Keratinocyte (primary cell): ENCODE measurements around the gene STK4. TPM values are rescaled to one million over a fixed set of nuclear protein-coding genes. Genes with fewer than 3 reads are reported as not detected.

Experiments used
- DNase-seq: peaks from one replicate; pipeline ENCODE4 v3.0.0-alpha.2; 2011; ENCODE audit warnings: low read depth, missing footprints, low spot score
- FAIRE-seq: peaks from 2 replicates; lab custom pipeline; 2011; peaks lifted over from hg19 to GRCh38; lab: Jason Lieb, UNC
- H2AFZ ChIP-seq: 2 replicates; pipeline ENCODE4 v1.6.0; 2012; ENCODE audit warnings: low read length, control low read depth, inconsistent platforms; ENCODE audit not compliant: control insufficient read depth
- H3K27ac ChIP-seq: 2 replicates; pipeline ENCODE4 v1.5.1; 2011; ENCODE audit warnings: low read length; ENCODE audit not compliant: control insufficient read depth, insufficient read depth
- H3K27me3 ChIP-seq: 3 replicates; pipeline ENCODE4 v1.6.0; 2011; ENCODE audit warnings: low read length; ENCODE audit not compliant: control insufficient read depth, insufficient read depth; ENCODE audit errors: extremely low read depth
- H3K36me3 ChIP-seq, 2 experiments: 2 replicates in 1 of 2; 3 replicates in 1 of 2; pipeline ENCODE4 v1.5.1; 2011; ENCODE audit warnings: low read length in 2 of 2, mild to moderate bottlenecking in 1 of 2; ENCODE audit not compliant: control insufficient read depth in 2 of 2, insufficient read depth in 2 of 2; ENCODE audit errors: extremely low read depth in 1 of 2
- H3K4me1 ChIP-seq: 3 replicates; pipeline ENCODE4 v1.5.1; 2011; ENCODE audit warnings: low read length; ENCODE audit not compliant: control insufficient read depth, insufficient read depth; ENCODE audit errors: extremely low read depth
- H3K4me2 ChIP-seq: 3 replicates; pipeline ENCODE4 v1.6.0; 2011; ENCODE audit warnings: low read depth, low read length; ENCODE audit not compliant: control insufficient read depth, insufficient read depth; ENCODE audit errors: extremely low read depth
- H3K4me3 ChIP-seq, 3 experiments: fragments of 200-600 bp in 1 of 3; sonication (generic) in 1 of 3; 2 replicates in 2 of 3; 3 replicates in 1 of 3; pipeline ENCODE4 v1.5.1; 2011 to 2016; ENCODE audit warnings: low read length in 3 of 3, mild to moderate bottlenecking in 3 of 3, control low read depth in 2 of 3, inconsistent platforms in 1 of 3, low read depth in 1 of 3, mixed read lengths in 1 of 3, mixed run types in 1 of 3, moderate library complexity in 1 of 3; ENCODE audit not compliant: control insufficient read depth in 2 of 3, insufficient read depth in 2 of 3; ENCODE audit errors: extremely low read depth in 1 of 3
- H3K79me2 ChIP-seq: 2 replicates; pipeline ENCODE4 v1.6.0; 2012; ENCODE audit warnings: low read length; ENCODE audit not compliant: control insufficient read depth, insufficient read depth
- H3K9ac ChIP-seq: 3 replicates; pipeline ENCODE4 v1.6.0; 2011; ENCODE audit warnings: low read length; ENCODE audit not compliant: control insufficient read depth, insufficient read depth; ENCODE audit errors: extremely low read depth
- H3K9me1 ChIP-seq: 3 replicates; pipeline ENCODE4 v1.6.0; 2011; ENCODE audit warnings: low read length; ENCODE audit not compliant: control insufficient read depth, insufficient read depth; ENCODE audit errors: extremely low read depth
- H3K9me3 ChIP-seq: 2 replicates; pipeline ENCODE4 v1.5.1; 2012; ENCODE audit warnings: low read depth, low read length; ENCODE audit not compliant: control insufficient read depth
- H4K20me1 ChIP-seq: 3 replicates; pipeline ENCODE4 v1.6.0; 2011; ENCODE audit warnings: low read length; ENCODE audit not compliant: control insufficient read depth, insufficient read depth; ENCODE audit errors: extremely low read depth
- EZH2 ChIP-seq: IDR thresholded peaks from one replicate; pipeline ENCODE4 v1.6.1; 2012; ENCODE audit warnings: inconsistent platforms, mild to moderate bottlenecking, low read length, moderate library complexity
- dilution Hi-C: fragments of 300-500 bp; cut with MboI; formaldehyde crosslinking; loops from one replicate; pipeline ENCODE4 v1.7.0; 2020; ENCODE audit warnings: low sequenced_read_pairs; ENCODE audit not compliant: extremely low pct_ligation_motif_present
- polyA plus RNA-seq, 5 experiments: library from polyadenylated mRNA; depleted of rRNA in 3 of 5; stranded (reverse) in 3 of 5; stranded (forward) in 1 of 5; unstranded in 1 of 5; fragments of >200 nt; gene quantifications; 1 replicate in 1 of 5; 2 replicates in 3 of 5; 3 replicates in 1 of 5; pipeline versions ENCODE4 v1.2.1 to v1.2.3, GENCODE V29; 2011 to 2012; ENCODE audit warnings: missing spikeins in 2 of 5, low read depth in 1 of 5, low replicate concordance in 1 of 5
- TF ChIP-seq, protein P1 (sequence below), 3 experiments: IDR thresholded peaks in 1 of 3; conservative IDR thresholded peaks in 1 of 3; optimal IDR thresholded peaks in 1 of 3; 2 replicates in 2 of 3; 3 replicates in 1 of 3; pipeline versions ENCODE3 to v1.5.1; 2011; ENCODE audit warnings: low read length in 3 of 3, mild to moderate bottlenecking in 3 of 3, moderate library complexity in 2 of 3, control low read depth in 1 of 3, inconsistent platforms in 1 of 3; ENCODE audit not compliant: insufficient read depth in 2 of 3; ENCODE audit errors: extremely low read depth in 1 of 3

Gene STK4
- polyA plus RNA-seq, 1 donor (not counting 4 experiments of a cell fraction or from before 2014, with no cell fraction given) = 30.5 TPM

DNA sequence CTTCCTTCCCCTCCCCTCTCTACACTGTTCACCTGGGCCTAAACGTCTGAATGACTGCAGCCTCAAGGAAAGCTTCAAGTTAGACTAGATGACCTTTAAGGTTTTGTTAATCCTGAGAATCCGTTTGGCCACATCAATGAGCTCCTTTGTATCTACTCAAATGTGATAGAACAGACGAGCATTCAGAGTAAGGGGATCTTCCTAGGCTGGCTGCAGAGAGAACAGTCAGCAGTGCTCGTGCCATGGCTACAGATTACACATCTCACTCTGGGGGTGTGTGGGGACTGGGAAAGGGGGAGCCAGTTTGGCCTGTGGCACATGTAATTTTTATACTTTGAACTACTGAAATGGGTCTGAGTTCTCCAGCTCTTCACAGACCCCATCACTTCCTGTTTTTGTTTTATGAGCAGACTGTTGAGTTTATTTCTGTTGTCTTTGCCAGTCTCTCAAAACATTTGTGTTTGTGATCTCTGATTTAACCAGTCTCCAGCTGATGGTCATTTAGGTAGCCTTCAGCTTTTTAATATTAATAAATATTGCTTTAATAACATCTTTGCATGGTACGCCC is 83.7 kb downstream of the STK4 start:
- Histone ChIP-seq H3K27ac (no peak overlapping the region), H3K9ac (no peak overlapping the region), H3K27me3 (no peaks in the 10 kb centered on the region), H3K4me3 (no peak overlapping the region), H2AFZ (no peak overlapping the region), H3K36me3 (peaks cover 2 to 16% of the 10 kb centered on the region in 2 experiments), H4K20me1 (no peaks in the 10 kb centered on the region), H3K9me3 (no peaks in the 10 kb centered on the region), H3K79me2 (peaks cover 2% of the 10 kb centered on the region), H3K4me2 (no peak overlapping the region), H3K4me1 (peaks cover 2% of the 10 kb centered on the region), H3K9me1 (no peaks in the 10 kb centered on the region)
- dilution Hi-C loops = no loop called here
- TF ChIP-seq EZH2 = no peak
- TF ChIP-seq, protein P1, sequence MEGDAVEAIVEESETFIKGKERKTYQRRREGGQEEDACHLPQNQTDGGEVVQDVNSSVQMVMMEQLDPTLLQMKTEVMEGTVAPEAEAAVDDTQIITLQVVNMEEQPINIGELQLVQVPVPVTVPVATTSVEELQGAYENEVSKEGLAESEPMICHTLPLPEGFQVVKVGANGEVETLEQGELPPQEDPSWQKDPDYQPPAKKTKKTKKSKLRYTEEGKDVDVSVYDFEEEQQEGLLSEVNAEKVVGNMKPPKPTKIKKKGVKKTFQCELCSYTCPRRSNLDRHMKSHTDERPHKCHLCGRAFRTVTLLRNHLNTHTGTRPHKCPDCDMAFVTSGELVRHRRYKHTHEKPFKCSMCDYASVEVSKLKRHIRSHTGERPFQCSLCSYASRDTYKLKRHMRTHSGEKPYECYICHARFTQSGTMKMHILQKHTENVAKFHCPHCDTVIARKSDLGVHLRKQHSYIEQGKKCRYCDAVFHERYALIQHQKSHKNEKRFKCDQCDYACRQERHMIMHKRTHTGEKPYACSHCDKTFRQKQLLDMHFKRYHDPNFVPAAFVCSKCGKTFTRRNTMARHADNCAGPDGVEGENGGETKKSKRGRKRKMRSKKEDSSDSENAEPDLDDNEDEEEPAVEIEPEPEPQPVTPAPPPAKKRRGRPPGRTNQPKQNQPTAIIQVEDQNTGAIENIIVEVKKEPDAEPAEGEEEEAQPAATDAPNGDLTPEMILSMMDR (optimal IDR thresholded peaks at IDR 0.05 in 1 of 3, IDR thresholded peaks at IDR 0.05 in 1 of 3, conservative IDR thresholded peaks at IDR 0.05 in 1 of 3; ENCODE audit: extremely low read depth in 1 of 3, insufficient read depth in 2 of 3, low read length in 3 of 3) = no peak
- DNase-seq = no peak
- FAIRE-seq = no peak

DNA sequence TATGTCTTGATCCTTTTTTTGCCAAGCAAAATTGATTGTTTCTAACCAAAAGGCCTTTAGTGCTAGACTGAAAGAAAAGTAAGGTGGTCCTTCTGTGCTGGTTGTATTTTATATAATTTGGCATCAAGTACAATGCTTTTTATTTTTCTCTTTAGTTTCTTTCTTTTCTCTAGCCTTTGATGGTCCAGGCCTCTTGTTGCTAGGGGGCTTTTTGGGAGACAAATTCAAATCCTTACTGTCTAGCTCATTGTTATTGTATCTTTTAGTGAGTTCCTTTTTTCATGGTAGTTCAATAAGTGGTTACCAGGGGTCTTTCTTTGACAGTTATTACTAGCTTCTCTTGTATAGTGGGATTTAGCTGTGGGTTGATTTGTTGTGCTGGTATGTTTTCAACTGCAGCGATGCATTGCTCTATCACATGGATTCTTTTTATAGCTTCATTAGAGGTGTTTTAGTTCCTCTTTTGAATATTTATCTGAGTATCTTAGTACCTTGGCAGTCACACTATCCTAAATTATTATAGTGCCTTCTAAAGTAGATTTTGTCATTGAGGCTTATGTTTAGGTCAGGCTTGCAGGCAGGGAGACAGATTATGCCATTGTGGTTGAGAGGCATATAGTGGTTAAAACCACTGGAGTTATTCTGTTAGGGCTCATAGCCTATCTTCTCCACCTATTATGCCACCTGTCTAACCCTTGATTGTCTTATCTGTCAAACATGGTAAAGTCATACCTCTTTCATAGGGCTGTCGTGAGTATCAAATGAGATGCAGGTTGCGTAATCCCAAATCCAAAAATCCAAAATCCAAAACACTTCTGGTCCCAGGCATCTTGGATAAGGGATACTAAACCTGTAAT is 85.1 kb downstream of the STK4 start:
- H3K27ac ChIP-seq = no peak overlapping the region
- no peak overlapping the region for H3K4me3 ChIP-seq
- no peak overlapping the region for H2AFZ ChIP-seq
- H3K9ac ChIP-seq = no peak overlapping the region
- peaks cover 2 to 16% of the 10 kb centered on the region in 2 experiments for H3K36me3 ChIP-seq
- DNase-seq (no peak), FAIRE-seq (no peak)
- dilution Hi-C loops = no loop called here
- no peaks in the 10 kb centered on the region for H3K9me3 ChIP-seq
- peaks cover 2% of the 10 kb centered on the region for H3K79me2 ChIP-seq
- no peaks in the 10 kb centered on the region for H3K9me1 ChIP-seq
- H3K4me2 ChIP-seq = no peak overlapping the region
- H3K4me1 ChIP-seq = no peaks in the 10 kb centered on the region
- TF ChIP-seq EZH2 = no peak
- TF ChIP-seq, protein P1 (optimal IDR thresholded peaks at IDR 0.05 in 1 of 3, IDR thresholded peaks at IDR 0.05 in 1 of 3, conservative IDR thresholded peaks at IDR 0.05 in 1 of 3; ENCODE audit: extremely low read depth in 1 of 3, insufficient read depth in 2 of 3, low read length in 3 of 3) = no peak
- no peaks in the 10 kb centered on the region for H3K27me3 ChIP-seq
- no peaks in the 10 kb centered on the region for H4K20me1 ChIP-seq
